Measurements from ENCODE around the gene GOLGA8R. TPM values are rescaled to one million over a fixed set of nuclear protein-coding genes. Genes with fewer than 3 reads are reported as not detected.
"Not testable (repeated sequence)": the region's sequence is repeated elsewhere in the genome, so short reads cannot be mapped to it uniquely, and the experiment has no call there.

The GOLGA8R gene
- total RNA-seq, 1 donor from 2014 or later = 3.4 TPM

- H3K36me3 Mint-ChIP-seq (ENCODE audit: low read depth); H3K9me3 Mint-ChIP-seq (ENCODE audit: low read depth); H3K27me3 Mint-ChIP-seq (ENCODE audit: low read depth); H3K4me3 Mint-ChIP-seq (ENCODE audit: unreplicated experiment); H3K27ac Mint-ChIP-seq (ENCODE audit: unreplicated experiment); DNase-seq (ENCODE audit: low spot score); H3K4me1 Mint-ChIP-seq (ENCODE audit: low read depth): not testable (repeated sequence)
These were observed 37.0 kb downstream of the GOLGA8R start for GRCh38 chr15:30377082-30377413.

- not testable (repeated sequence) for H3K27me3 Mint-ChIP-seq (ENCODE audit: low read depth); H3K4me3 Mint-ChIP-seq (ENCODE audit: unreplicated experiment); DNase-seq (ENCODE audit: low spot score); H3K4me1 Mint-ChIP-seq (ENCODE audit: low read depth); H3K9me3 Mint-ChIP-seq (ENCODE audit: low read depth); H3K27ac Mint-ChIP-seq (ENCODE audit: unreplicated experiment); H3K36me3 Mint-ChIP-seq (ENCODE audit: low read depth)
These were observed 37.5 kb downstream of the GOLGA8R start for GRCh38 chr15:30376375-30377081.

GRCh38 chr15:30375872-30376271 is 38.2 kb downstream of the GOLGA8R start:
- not testable (repeated sequence) for H3K27me3 Mint-ChIP-seq (ENCODE audit: low read depth); H3K9me3 Mint-ChIP-seq (ENCODE audit: low read depth); H3K4me3 Mint-ChIP-seq (ENCODE audit: unreplicated experiment); H3K4me1 Mint-ChIP-seq (ENCODE audit: low read depth); H3K36me3 Mint-ChIP-seq (ENCODE audit: low read depth); DNase-seq (ENCODE audit: low spot score); H3K27ac Mint-ChIP-seq (ENCODE audit: unreplicated experiment)

GRCh38 chr15:30374862-30375261 is 39.2 kb downstream of the GOLGA8R start:
- not testable (repeated sequence) for DNase-seq (ENCODE audit: low spot score); H3K9me3 Mint-ChIP-seq (ENCODE audit: low read depth); H3K27me3 Mint-ChIP-seq (ENCODE audit: low read depth); H3K4me1 Mint-ChIP-seq (ENCODE audit: low read depth); H3K36me3 Mint-ChIP-seq (ENCODE audit: low read depth); H3K27ac Mint-ChIP-seq (ENCODE audit: unreplicated experiment); H3K4me3 Mint-ChIP-seq (ENCODE audit: unreplicated experiment)

- H3K4me1 Mint-ChIP-seq (ENCODE audit: low read depth); H3K27ac Mint-ChIP-seq (ENCODE audit: unreplicated experiment); H3K27me3 Mint-ChIP-seq (ENCODE audit: low read depth); H3K9me3 Mint-ChIP-seq (ENCODE audit: low read depth); H3K36me3 Mint-ChIP-seq (ENCODE audit: low read depth); DNase-seq (ENCODE audit: low spot score); H3K4me3 Mint-ChIP-seq (ENCODE audit: unreplicated experiment): not testable (repeated sequence)
These were observed 45.8 kb downstream of the GOLGA8R start for GRCh38 chr15:30368271-30368670.

GRCh38 chr15:30367246-30367645 is 46.8 kb downstream of the GOLGA8R start:
- DNase-seq (ENCODE audit: low spot score); H3K27me3 Mint-ChIP-seq (ENCODE audit: low read depth); H3K9me3 Mint-ChIP-seq (ENCODE audit: low read depth); H3K4me3 Mint-ChIP-seq (ENCODE audit: unreplicated experiment); H3K4me1 Mint-ChIP-seq (ENCODE audit: low read depth); H3K27ac Mint-ChIP-seq (ENCODE audit: unreplicated experiment); H3K36me3 Mint-ChIP-seq (ENCODE audit: low read depth): not testable (repeated sequence)

- H3K4me1 Mint-ChIP-seq (ENCODE audit: low read depth); H3K9me3 Mint-ChIP-seq (ENCODE audit: low read depth); H3K27ac Mint-ChIP-seq (ENCODE audit: unreplicated experiment); DNase-seq (ENCODE audit: low spot score); H3K4me3 Mint-ChIP-seq (ENCODE audit: unreplicated experiment); H3K36me3 Mint-ChIP-seq (ENCODE audit: low read depth); H3K27me3 Mint-ChIP-seq (ENCODE audit: low read depth): not testable (repeated sequence)
These were observed 52.7 kb downstream of the GOLGA8R start for GRCh38 chr15:30361404-30361803.

GRCh38 chr15:30360990-30361389 is 53.1 kb downstream of the GOLGA8R start:
- H3K27ac Mint-ChIP-seq (ENCODE audit: unreplicated experiment); H3K4me3 Mint-ChIP-seq (ENCODE audit: unreplicated experiment): not testable (repeated sequence)

GRCh38 chr15:30355043-30355442 is 59.0 kb downstream of the GOLGA8R start:
- H3K27ac Mint-ChIP-seq (ENCODE audit: unreplicated experiment); H3K27me3 Mint-ChIP-seq (ENCODE audit: low read depth); H3K36me3 Mint-ChIP-seq (ENCODE audit: low read depth); H3K4me3 Mint-ChIP-seq (ENCODE audit: unreplicated experiment); DNase-seq (ENCODE audit: low spot score); H3K4me1 Mint-ChIP-seq (ENCODE audit: low read depth); H3K9me3 Mint-ChIP-seq (ENCODE audit: low read depth): not testable (repeated sequence)

More at GRCh38 chr15:30360990-30361389, 53.1 kb downstream of the GOLGA8R start:
- H3K27me3 Mint-ChIP-seq (ENCODE audit: low read depth); H3K9me3 Mint-ChIP-seq (ENCODE audit: low read depth); H3K4me1 Mint-ChIP-seq (ENCODE audit: low read depth); H3K36me3 Mint-ChIP-seq (ENCODE audit: low read depth); DNase-seq (ENCODE audit: low spot score): not testable (repeated sequence)

Other genes with a start within 250 kb of the GOLGA8R start
- 1.2 to 5.3 TPM (median 4.4 TPM) in 3 replicates for gene CHRFAM7A, start 20.7 kb downstream of the GOLGA8R start, total RNA-seq
- gene GOLGA8Q, start 137.8 kb upstream of the GOLGA8R start, total RNA-seq = 1.0 to 3.2 TPM in 2 of 3 replicates, not detected in the other
- 1.1 to 1.8 TPM (median 1.4 TPM) in 3 replicates for gene GOLGA8H, start 189.8 kb upstream of the GOLGA8R start, total RNA-seq